Effector memory CD4-positive, alpha-beta T cell (primary cell): ENCODE results near the gene SULT2B1.

Experiments used
- DNase-seq, 3 donors: peaks; one replicate each; pipeline ENCODE4 v3.0.0-alpha.2; 2020
- H3K27ac ChIP-seq: 2 replicates; pipeline ENCODE4 v1.7.0; 2013; ENCODE audit warnings: mild to moderate bottlenecking, low read length, moderate library complexity; ENCODE audit not compliant: insufficient read depth, poor library complexity, severe bottlenecking
- H3K27me3 ChIP-seq: replicated peaks from 2 replicates; pipeline ENCODE4 v1.7.0; 2013; ENCODE audit warnings: mild to moderate bottlenecking, low read length; ENCODE audit not compliant: insufficient read depth, control insufficient read depth, poor library complexity, severe bottlenecking
- H3K36me3 ChIP-seq: 2 replicates; pipeline ENCODE4 v1.7.0; 2013; ENCODE audit warnings: mild to moderate bottlenecking, low read length, moderate library complexity; ENCODE audit not compliant: control insufficient read depth, insufficient read depth
- H3K4me1 ChIP-seq: 2 replicates; pipeline ENCODE4 v1.7.0; 2013; ENCODE audit warnings: low read length, mild to moderate bottlenecking; ENCODE audit not compliant: control insufficient read depth, insufficient read depth, poor library complexity, severe bottlenecking
- H3K4me3 ChIP-seq: 2 replicates; pipeline ENCODE4 v1.7.0; 2013; ENCODE audit warnings: low read length, low read depth, mild to moderate bottlenecking; ENCODE audit not compliant: insufficient read depth, poor library complexity, severe bottlenecking
- H3K9me3 ChIP-seq: 2 replicates; pipeline ENCODE4 v1.7.0; 2013; ENCODE audit warnings: mild to moderate bottlenecking, low read length, moderate library complexity; ENCODE audit not compliant: control insufficient read depth

SULT2B1 gene

DNA sequence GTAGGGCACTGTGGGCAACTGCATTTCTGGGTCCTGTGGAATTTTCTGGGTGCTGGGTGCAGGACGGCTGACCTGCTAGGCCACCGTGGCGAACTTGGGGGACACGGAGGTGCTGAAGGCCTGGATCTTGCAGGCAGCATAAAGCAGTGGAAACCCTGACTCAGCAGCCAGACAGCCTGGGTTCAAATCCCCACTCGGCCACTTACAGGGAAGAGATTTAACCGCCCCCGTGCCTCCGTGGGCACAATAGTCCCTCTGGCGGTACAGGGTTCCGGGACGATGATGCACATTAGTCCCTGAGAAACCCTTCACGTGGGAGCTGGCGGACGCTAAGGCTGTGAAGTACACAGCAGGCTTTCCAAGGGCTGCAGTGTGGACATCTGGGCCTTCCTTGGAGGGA, 59.9 kb downstream of the SULT2B1 start:
- Histone ChIP-seq H3K4me1 (peaks cover 13% of the 10 kb centered on the region), H3K27me3 (no peaks in the 10 kb centered on the region), H3K36me3 (peaks cover 23% of the 10 kb centered on the region), H3K9me3 (no peaks in the 10 kb centered on the region), H3K27ac (no peak overlapping the region), H3K4me3 (no peak overlapping the region)
- no peak for DNase-seq

DNA sequence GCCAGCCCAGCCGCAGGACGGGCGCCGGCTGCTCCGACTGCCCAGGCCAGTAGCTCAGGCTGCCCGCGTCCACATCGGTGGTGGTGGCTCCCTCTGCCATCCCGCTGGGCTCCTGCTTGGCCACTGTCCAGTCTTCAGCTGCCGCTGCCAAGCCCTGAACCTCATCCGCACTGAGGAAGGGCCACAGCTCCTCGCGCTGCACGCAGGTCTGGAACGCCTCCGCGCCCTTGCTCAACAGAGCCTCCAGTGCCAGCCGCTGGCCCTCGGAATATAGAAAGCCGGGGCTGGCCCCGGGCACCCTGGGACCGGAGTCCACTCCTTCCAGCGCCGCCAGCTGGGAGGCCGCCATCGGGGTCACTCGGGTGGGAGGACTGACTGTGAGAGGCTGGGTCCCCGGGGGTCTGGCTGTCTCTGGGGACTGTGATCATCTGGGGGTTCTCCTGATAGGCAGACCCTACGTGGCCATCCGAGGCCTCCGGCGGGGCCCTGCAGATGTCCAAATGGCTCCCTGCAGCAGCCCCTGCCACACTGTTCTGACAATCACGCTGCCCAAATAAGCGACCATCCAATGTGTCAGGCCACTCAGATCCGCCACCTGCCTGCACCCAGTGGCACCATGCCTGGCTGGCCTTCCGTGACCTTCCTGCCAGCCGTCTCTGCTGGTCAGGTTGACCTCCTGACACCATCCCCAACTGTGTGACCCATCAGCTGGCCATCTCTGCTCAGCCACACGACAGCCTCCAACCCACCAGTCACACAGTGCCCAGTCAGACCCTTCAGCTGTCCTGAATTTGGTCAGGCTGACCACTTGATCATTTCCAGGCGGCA, 61.3 kb downstream of the SULT2B1 start:
- Histone ChIP-seq H3K27me3 (no peaks in the 10 kb centered on the region), H3K4me1 (peaks cover 26% of the 10 kb centered on the region), H3K36me3 (peaks cover 32% of the 10 kb centered on the region), H3K4me3 (no peak overlapping the region), H3K27ac (no peak overlapping the region), H3K9me3 (no peaks in the 10 kb centered on the region)
- no peak for DNase-seq

DNA sequence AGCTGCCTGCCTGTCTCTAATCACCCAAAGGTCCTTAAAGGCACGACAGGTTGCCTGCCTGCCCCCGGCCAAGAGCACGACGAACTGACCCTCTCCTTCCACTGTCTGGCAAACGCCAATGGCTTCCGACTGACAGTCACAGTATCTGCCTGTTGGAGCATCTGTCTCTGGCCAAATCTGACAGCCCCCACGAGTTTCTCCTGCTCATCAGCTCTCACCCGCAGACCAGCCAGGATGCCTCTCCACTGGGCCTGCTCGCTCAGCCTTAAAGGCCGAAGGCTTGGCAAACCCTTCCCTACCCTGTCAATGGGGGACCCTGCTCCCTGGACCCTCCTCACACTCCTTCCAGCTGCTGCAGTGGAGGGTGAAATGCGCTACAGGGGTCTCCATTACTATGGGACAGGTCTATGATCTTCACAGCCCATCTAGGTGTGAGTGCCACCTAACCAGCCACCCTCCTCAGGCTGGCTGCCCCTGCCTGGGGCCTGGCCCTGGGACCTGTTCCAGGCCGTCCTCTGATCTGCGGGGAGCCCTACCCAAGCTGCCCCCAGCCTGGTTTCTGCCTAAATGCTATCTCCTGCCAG, 62.0 kb downstream of the SULT2B1 start:
- no peak overlapping the region for H3K27ac ChIP-seq
- no peak overlapping the region for H3K4me3 ChIP-seq

GRCh38 chr19:48614436-48615230, 62.7 kb downstream of the SULT2B1 start, which contains the start of gene FAM83E:
TSS of gene FAM83E (minus strand) at chr19:48615076. CDS start at chr19:48613372, 1,704 bp downstream.
- H3K36me3 ChIP-seq, result peaks cover 32% of the 10 kb centered on the region
- no peaks in the 10 kb centered on the region for H3K27me3 ChIP-seq
- no peak for DNase-seq
- no peak within 1 kb of the TSS for H3K4me3 ChIP-seq
- no peaks in the 10 kb centered on the region for H3K9me3 ChIP-seq
- H3K27ac ChIP-seq, result no peak within 1 kb of the TSS
- H3K4me1 ChIP-seq, result peaks cover 29% of the 10 kb centered on the region

More for the DNA sequence above, 62.0 kb downstream of the SULT2B1 start:
- H3K27me3 ChIP-seq, result no peaks in the 10 kb centered on the region
- peaks cover 28% of the 10 kb centered on the region for H3K4me1 ChIP-seq
- no peaks in the 10 kb centered on the region for H3K9me3 ChIP-seq
- DNase-seq, result no peak
- peaks cover 32% of the 10 kb centered on the region for H3K36me3 ChIP-seq

- no peak for DNase-seq
- Histone ChIP-seq H3K27ac (no peak overlapping the region), H3K27me3 (no peaks in the 10 kb centered on the region), H3K36me3 (peaks cover 32% of the 10 kb centered on the region), H3K9me3 (no peaks in the 10 kb centered on the region), H3K4me3 (no peak overlapping the region), H3K4me1 (peaks cover 32% of the 10 kb centered on the region)
Observed at GRCh38 chr19:48615231-48616040, 63.5 kb downstream of the SULT2B1 start.

GRCh38 chr19:48616041-48616436, 64.1 kb downstream of the SULT2B1 start:
- no peaks in the 10 kb centered on the region for H3K27me3 ChIP-seq
- H3K9me3 ChIP-seq, result no peaks in the 10 kb centered on the region
- peaks cover 32% of the 10 kb centered on the region for H3K4me1 ChIP-seq
- no peak overlapping the region for H3K4me3 ChIP-seq
- DNase-seq, result no peak
- peak overlapping the region; percentile 88 for H3K27ac ChIP-seq
- H3K36me3 ChIP-seq, result peaks cover 32% of the 10 kb centered on the region

DNA sequence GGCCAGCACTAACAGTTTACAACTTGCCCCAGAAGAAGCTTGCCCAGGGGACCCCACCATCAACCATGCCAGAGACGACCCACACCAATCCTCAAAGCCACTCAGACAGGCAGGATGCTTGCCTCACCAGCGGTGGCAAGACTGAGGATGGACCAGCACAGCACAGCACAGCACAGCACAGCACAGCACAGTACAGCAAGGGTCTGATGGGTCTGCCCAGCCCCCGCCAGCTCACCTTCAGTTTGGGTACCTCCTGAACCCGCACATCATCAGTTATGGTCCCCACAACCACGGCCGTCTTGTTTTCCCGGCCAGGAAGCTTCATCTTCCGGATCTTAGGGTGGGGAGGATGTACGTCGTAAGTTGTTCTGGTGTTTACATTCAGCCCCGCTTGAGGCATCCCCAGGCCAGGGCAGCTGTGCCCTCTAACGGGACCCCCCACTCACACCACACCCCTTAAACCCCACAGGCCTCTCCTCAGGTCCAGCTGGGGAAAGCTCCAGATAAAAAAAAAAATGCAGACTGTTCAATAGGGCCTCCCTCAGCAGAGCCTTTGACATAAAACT, 64.6 kb downstream of the SULT2B1 start:
- Histone ChIP-seq H3K36me3 (peaks cover 32% of the 10 kb centered on the region), H3K27me3 (no peaks in the 10 kb centered on the region), H3K27ac (peak overlapping the region; percentile 88), H3K4me1 (peaks cover 32% of the 10 kb centered on the region), H3K9me3 (no peaks in the 10 kb centered on the region), H3K4me3 (no peak overlapping the region)
- no peak for DNase-seq

GRCh38 chr19:48617146-48617937, 65.4 kb downstream of the SULT2B1 start:
- DNase-seq, result no peak
- H3K4me1 ChIP-seq, result peaks cover 32% of the 10 kb centered on the region
- H3K4me3 ChIP-seq, result peak overlapping the region; percentile 93
- peaks cover 32% of the 10 kb centered on the region for H3K36me3 ChIP-seq
- H3K9me3 ChIP-seq, result no peaks in the 10 kb centered on the region
- H3K27me3 ChIP-seq, result no peaks in the 10 kb centered on the region
- peak overlapping the region; percentile 88 for H3K27ac ChIP-seq
